Measurements from ENCODE around the gene ATP8B4.
"Not testable (repeated sequence)": the region's sequence is repeated elsewhere in the genome, so short reads cannot be mapped to it uniquely, and the experiment has no call there.

Gene ATP8B4

GRCh38 chr15:50140983-50141382, 21.9 kb upstream of the ATP8B4 start:
- no peak for DNase-seq (ENCODE audit: low read depth)

DNA sequence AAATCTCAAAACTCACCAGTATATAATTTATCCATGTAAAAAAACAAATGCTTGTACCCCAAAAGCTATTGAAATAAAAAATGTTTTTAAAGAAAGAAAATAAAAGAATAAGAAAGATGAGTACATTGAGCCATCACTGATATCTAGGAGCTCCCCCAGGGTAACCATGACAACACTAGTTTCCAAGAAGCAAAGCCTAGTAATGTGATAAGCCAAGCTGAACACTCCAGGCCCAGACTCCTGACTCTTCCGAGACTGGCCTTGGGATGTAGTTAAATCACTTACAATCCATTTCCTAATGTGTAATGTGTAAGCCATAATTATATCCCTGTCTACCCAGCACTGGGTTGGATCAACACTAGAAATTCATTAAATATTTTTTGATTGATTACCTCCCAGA, 21.1 kb upstream of the ATP8B4 start:
- no peak for DNase-seq (ENCODE audit: low read depth)

GRCh38 chr15:50138391-50138790, 19.4 kb upstream of the ATP8B4 start:
- DNase-seq (ENCODE audit: low read depth): no peak

- no peak for DNase-seq (ENCODE audit: low read depth)
Observed at GRCh38 chr15:50137893-50138292, 18.9 kb upstream of the ATP8B4 start.

DNA sequence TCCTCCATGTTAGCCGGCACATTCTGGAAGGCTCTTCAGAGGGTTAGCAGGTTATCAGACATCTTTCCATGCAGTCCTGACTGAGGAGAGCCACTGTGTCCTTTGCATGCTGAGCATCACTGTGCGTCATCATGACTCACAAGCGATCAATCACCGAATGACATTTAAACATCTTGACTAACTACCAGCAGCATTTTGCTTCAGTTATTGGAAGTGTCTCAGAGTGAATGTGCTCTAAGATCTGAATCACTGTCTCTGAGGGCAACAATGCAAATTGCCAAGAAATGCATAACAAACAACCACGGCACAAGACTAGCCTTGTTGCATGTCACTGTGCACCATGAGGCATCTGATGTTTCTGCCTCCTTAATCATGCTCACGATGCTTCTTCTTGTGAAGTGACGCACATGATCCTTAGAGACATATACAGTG, 18.3 kb upstream of the ATP8B4 start:
- DNase-seq (ENCODE audit: low read depth): no peak

GRCh38 chr15:50135031-50135551, 16.1 kb upstream of the ATP8B4 start:
- peak; percentile 15 for DNase-seq (ENCODE audit: low read depth)

DNA sequence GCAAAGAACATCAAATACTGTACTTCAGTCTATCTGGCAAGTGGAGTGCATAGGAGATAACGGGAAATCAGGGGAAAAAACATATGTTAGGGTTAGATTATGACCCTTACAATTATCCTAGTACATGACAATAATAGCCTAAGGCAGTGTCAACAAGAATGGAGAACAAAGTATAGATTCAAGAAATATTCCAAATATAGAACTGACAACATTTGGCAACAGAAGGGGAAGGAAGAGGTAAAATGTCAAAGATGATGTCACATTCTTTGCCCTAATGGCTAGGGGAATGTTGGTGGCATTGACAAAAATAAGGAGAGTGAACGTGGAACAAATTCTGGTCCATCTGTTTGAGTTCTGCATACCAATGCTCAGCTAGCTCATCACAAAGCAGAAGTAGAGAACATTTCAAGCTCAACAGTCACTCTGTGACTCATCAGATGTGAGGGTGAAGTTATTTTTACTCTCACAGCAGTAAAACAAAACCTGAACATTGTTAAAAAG, 15.5 kb upstream of the ATP8B4 start:
- DNase-seq (ENCODE audit: low read depth): no peak

- not testable (repeated sequence) for DNase-seq (ENCODE audit: low read depth)
Observed at GRCh38 chr15:50132251-50132984, 13.4 kb upstream of the ATP8B4 start.

- DNase-seq (ENCODE audit: low read depth): no peak
Observed at GRCh38 chr15:50131617-50132016, 12.6 kb upstream of the ATP8B4 start.

- no peak for DNase-seq (ENCODE audit: low read depth)
Observed at GRCh38 chr15:50128266-50128665, 9.2 kb upstream of the ATP8B4 start.

DNA sequence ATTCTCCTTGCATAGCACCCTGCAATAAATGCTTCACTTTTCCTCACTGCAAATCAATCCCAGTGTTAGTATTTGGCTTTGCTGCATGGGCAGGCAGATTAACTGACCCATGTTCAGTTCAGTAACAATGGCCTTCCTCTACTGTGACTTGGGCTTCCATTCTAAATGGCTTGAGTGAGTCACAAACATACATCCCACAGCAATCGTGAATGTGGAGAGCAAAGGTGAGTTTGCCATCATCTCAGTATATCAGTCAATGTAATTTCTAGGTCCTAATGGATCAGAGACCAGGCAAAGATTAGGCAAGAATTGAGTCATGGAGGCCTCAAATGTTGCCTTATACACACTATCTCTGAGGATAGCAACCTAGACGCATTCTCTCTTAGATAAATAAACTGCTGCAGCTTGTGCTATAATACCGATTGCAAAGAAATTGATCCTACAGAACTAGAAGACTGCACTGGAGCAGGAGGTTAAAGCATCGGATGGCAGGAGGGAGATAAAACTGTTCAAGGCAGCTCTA, 8.3 kb upstream of the ATP8B4 start:
- DNase-seq (ENCODE audit: low read depth): no peak

DNA sequence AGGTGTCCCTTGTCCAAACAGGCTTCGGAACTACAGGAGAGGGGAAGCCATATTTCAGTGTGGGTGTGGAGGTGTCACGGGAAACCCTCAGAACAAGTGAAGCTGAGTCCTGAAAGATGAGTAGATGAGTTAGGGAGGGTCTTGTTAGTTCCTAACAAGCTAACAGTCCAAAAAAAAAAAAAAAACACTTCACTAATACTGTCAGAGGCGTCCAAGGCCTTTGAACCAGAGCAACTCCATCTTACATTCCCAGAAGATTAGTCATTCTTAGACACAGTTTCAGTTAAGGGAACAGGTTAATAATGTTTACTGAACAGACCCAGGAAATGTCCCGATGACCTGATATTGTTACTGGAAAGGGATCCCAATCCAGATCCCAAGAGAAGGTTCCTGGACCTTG, 7.0 kb upstream of the ATP8B4 start:
- DNase-seq (ENCODE audit: low read depth): no peak

DNA sequence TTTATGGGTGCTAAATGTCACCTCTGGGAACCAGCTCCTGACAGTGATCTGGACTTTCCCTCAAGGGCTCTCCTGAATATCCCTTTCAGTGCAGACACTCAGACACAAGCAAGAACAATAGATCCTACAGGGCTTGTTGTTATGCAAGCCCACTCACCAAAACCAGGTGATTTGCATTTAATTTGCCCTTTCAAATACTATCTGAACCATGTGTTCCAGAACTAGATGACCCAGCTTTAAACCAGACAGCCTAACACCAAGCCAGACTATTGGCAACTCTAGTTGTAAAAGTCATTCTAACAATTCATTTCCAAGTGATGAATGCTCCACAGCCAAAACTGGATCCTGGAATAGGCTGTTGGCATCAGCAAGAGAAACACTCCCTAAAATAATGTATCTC, 5.6 kb upstream of the ATP8B4 start:
- DNase-seq (ENCODE audit: low read depth): no peak

GRCh38 chr15:50123861-50124557, 5.0 kb upstream of the ATP8B4 start:
- DNase-seq (ENCODE audit: low read depth): no peak

GRCh38 chr15:50120729-50121128, 1.7 kb upstream of the ATP8B4 start:
- no peak for DNase-seq (ENCODE audit: low read depth)

- no peak for DNase-seq (ENCODE audit: low read depth)
Observed at GRCh38 chr15:50117431-50118027, 1.5 kb downstream of the ATP8B4 start.

DNA sequence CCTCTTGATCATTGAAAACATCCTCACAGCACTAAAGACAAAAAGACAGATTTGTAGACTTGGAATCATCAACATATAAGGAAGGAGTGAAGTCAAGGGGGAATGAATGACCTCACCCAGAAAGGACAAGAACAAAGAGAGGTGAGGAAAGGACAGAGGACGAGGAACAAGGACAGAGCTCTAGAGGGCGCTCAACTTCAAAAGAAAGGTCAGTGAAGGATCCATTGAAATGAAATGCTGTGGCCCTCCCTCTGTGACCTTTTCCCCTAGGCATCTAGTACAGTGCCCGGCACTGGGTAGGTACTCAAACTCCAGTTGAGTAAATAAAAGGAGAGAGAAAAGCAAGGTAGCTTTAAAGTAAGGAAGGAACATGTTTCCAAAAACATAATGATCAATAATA, 2.6 kb downstream of the ATP8B4 start:
- DNase-seq (ENCODE audit: low read depth): no peak

- no peak for DNase-seq (ENCODE audit: low read depth)
Observed at GRCh38 chr15:50113992-50114780, 4.8 kb downstream of the ATP8B4 start.

DNA sequence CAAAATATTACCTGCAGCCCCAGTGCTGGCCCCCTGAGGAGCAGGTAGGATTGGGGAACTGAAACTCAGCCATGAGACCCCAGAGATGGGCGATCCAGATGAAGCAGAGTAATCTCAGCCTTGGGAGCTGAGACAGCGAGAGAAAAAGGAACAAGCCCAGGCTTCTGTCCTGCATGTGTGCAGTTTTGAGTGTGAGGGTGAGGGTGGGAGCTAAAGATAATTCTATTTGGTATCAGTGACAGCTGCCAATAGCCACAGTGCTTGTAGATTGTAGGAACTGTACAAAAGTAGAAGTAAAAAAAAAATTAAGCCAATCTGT, 5.9 kb downstream of the ATP8B4 start:
- no peak for DNase-seq (ENCODE audit: low read depth)

DNA sequence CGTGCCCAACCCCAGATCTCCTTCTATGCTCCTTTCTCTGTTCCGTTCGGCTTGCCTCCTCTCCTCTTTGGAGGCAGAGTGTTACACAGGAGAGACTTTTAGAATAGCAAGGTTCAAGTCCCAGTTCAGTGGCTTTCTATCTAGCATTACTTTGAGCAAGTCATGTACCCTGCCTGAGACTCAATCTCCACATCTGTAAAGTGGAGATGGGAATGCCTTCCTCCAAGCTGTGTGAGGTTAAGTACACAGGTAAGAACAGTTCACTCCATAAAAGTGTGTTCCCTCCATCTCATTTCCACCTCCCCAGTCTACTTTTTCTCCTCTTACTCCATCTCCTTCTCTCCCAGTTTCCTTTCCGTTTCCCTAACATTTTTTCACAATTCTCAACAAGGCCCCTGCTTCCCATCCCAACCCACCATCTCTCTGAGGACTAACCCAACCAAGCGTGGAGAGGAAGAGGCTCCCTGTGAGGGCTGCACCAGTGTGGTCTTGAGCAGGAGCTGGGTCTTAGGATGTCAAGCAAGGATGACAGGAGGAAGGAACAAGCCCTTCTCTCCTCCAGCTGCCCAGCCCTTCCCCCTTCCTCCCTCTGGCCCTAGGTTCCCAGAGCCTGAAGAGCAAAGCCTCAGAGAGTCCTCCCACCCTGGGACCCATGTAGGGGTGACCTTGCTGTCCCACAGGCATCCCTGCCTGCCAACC, 6.4 kb downstream of the ATP8B4 start:
- DNase-seq (ENCODE audit: low read depth): no peak

DNA sequence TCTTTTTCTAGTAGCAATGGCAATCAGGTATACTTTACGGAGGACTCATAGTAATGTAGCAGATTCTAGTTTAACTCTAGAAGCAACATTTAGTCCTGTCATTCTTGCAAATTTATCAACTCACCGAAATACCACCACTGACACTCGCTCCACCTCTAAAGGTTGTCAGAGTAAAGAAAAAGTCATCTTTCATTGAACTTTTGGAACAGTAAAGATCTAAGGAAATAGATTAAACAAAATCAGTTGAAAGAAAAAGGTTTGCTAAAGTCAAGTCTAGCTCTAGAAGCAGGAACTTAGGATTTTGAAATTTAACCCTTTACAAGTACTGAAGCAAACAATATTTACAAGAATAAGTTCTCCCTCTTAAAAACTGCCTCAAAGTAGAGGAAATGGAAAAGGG, 8.7 kb downstream of the ATP8B4 start:
- no peak for DNase-seq (ENCODE audit: low read depth)

Data from stimulated activated CD8-positive, alpha-beta memory T cell treated with anti-CD3 and anti-CD28 coated beads, Interleukin-4, amount 100 ng/mL, for 24 hours (primary cell).